GM23338 (cell line): Measurements from ENCODE around the gene IL16.

Experiments
- CTCF ChIP-seq, 2 experiments: fragments of 200-600 bp in 1 of 2; sonication (generic) in 1 of 2; conservative IDR thresholded peaks; 2 replicates each; pipeline versions ENCODE4 v1.5.1 to v1.6.1; 2016 to 2017; ENCODE audit warnings: antibody characterized with exemption in 2 of 2, low read depth in 2 of 2, mild to moderate bottlenecking in 2 of 2, moderate library complexity in 1 of 2
- EZH2 ChIP-seq: fragments of 200-600 bp; sonication (generic); IDR thresholded peaks from one replicate; pipeline ENCODE4 v1.8.0; 2017; ENCODE audit warnings: antibody characterized with exemption, mild to moderate bottlenecking, low read depth; ENCODE audit not compliant: unreplicated experiment

GRCh38 chr15:81280696-81281455, 84.2 kb downstream of the IL16 start:
- no peak for TF ChIP-seq CTCF (conservative IDR thresholded peaks at IDR 0.05; ENCODE audit: low read depth in 2 of 2)
- no peak for TF ChIP-seq EZH2
